Stimulated activated naive CD8-positive, alpha-beta T cell treated with anti-CD3 and anti-CD28 coated beads, Interleukin-15, amount 100 ng/mL, for 72 hours (primary cell): Measurements from ENCODE around the gene SUFU.

Source experiments
- ATAC-seq: fragments of 150-1000 bp; cut with Tn5 transposase; 2 replicates; pipeline ENCODE4 v1.10.0; 2021; ENCODE audit warnings: mild to moderate bottlenecking, moderate library complexity
- DNase-seq, 2 donors: peaks; one replicate each; pipeline ENCODE4 v3.0.0; 2021 to 2022
- H3K27ac Mint-ChIP-seq, 2 donors: one replicate each; pipeline ENCODE4 v1.8.0; 2022; ENCODE audit warnings: mild to moderate bottlenecking in 2 of 2, mixed read lengths in 2 of 2, moderate library complexity in 2 of 2
- H3K27me3 Mint-ChIP-seq: one replicate; pipeline ENCODE4 v1.8.0; 2022; ENCODE audit warnings: mixed read lengths
- H3K4me1 Mint-ChIP-seq: one replicate; pipeline ENCODE4 v1.8.0; 2022; ENCODE audit warnings: mild to moderate bottlenecking, mixed read lengths
- H3K4me3 Mint-ChIP-seq, 2 donors: one replicate each; pipeline ENCODE4 v1.8.0; 2022; ENCODE audit warnings: mild to moderate bottlenecking in 2 of 2, mixed read lengths in 2 of 2, moderate library complexity in 1 of 2
- H3K9me3 Mint-ChIP-seq, 2 donors: one replicate each; pipeline ENCODE4 v1.8.0; 2022; ENCODE audit warnings: mixed read lengths in 2 of 2

SUFU gene

GRCh38 chr10:102546606-102547320, 43.0 kb downstream of the SUFU start:
- ATAC-seq, result no peak
- no peaks in the 10 kb centered on the region for H3K27me3 Mint-ChIP-seq

GRCh38 chr10:102549549-102549948, 45.8 kb downstream of the SUFU start:
- no peaks in the 10 kb centered on the region for H3K9me3 Mint-ChIP-seq
- H3K27me3 Mint-ChIP-seq, result no peaks in the 10 kb centered on the region
- DNase-seq (no peak), ATAC-seq (no peak)
- no peaks in the 10 kb centered on the region for H3K4me1 Mint-ChIP-seq
- no peak overlapping the region for H3K4me3 Mint-ChIP-seq
- no peak overlapping the region for H3K27ac Mint-ChIP-seq

More at GRCh38 chr10:102546606-102547320, 43.0 kb downstream of the SUFU start:
- no peak overlapping the region for H3K27ac Mint-ChIP-seq
- H3K4me1 Mint-ChIP-seq, result peaks cover 8% of the 10 kb centered on the region
- no peak overlapping the region for H3K4me3 Mint-ChIP-seq
- DNase-seq, result no peak
- no peaks in the 10 kb centered on the region for H3K9me3 Mint-ChIP-seq

GRCh38 chr10:102550636-102551210, 47.0 kb downstream of the SUFU start:
- no peak overlapping the region for H3K27ac Mint-ChIP-seq
- H3K27me3 Mint-ChIP-seq, result no peaks in the 10 kb centered on the region
- DNase-seq (no peak), ATAC-seq (no peak)
- no peaks in the 10 kb centered on the region for H3K4me1 Mint-ChIP-seq
- no peak overlapping the region for H3K4me3 Mint-ChIP-seq
- no peaks in the 10 kb centered on the region for H3K9me3 Mint-ChIP-seq

GRCh38 chr10:102552533-102552932, 48.8 kb downstream of the SUFU start:
- no peak for DNase-seq
- no peaks in the 10 kb centered on the region for H3K9me3 Mint-ChIP-seq
- no peak overlapping the region for H3K4me3 Mint-ChIP-seq
- no peaks in the 10 kb centered on the region for H3K4me1 Mint-ChIP-seq
- no peaks in the 10 kb centered on the region for H3K27me3 Mint-ChIP-seq
- ATAC-seq, result no peak
- H3K27ac Mint-ChIP-seq, result peak overlapping the region in 1 of 2 donors; percentile 48

GRCh38 chr10:102553771-102554170, 50.0 kb downstream of the SUFU start:
- Mint-ChIP-seq H3K27me3 (no peaks in the 10 kb centered on the region), H3K27ac (no peak overlapping the region), H3K9me3 (no peaks in the 10 kb centered on the region), H3K4me3 (no peak overlapping the region), H3K4me1 (no peaks in the 10 kb centered on the region)
- no peak for DNase-seq
- no peak for ATAC-seq

GRCh38 chr10:102554531-102554930, 50.8 kb downstream of the SUFU start:
- ATAC-seq (no peak), DNase-seq (no peak)
- no peaks in the 10 kb centered on the region for H3K9me3 Mint-ChIP-seq
- no peaks in the 10 kb centered on the region for H3K27me3 Mint-ChIP-seq
- H3K27ac Mint-ChIP-seq, result no peak overlapping the region
- no peaks in the 10 kb centered on the region for H3K4me1 Mint-ChIP-seq
- H3K4me3 Mint-ChIP-seq, result no peak overlapping the region

- Mint-ChIP-seq H3K9me3 (no peaks in the 10 kb centered on the region), H3K4me1 (no peaks in the 10 kb centered on the region), H3K27me3 (no peaks in the 10 kb centered on the region), H3K4me3 (no peak overlapping the region), H3K27ac (no peak overlapping the region)
- DNase-seq (no peak), ATAC-seq (no peak)
Observed at GRCh38 chr10:102555781-102556328, 52.1 kb downstream of the SUFU start.

- DNase-seq, result no peak
- Mint-ChIP-seq H3K4me1 (no peaks in the 10 kb centered on the region), H3K9me3 (no peaks in the 10 kb centered on the region), H3K27me3 (no peaks in the 10 kb centered on the region), H3K27ac (no peak overlapping the region), H3K4me3 (no peak overlapping the region)
- no peak for ATAC-seq
Observed at GRCh38 chr10:102557569-102557968, 53.8 kb downstream of the SUFU start.

GRCh38 chr10:102559764-102560163, 56.0 kb downstream of the SUFU start:
- no peaks in the 10 kb centered on the region for H3K27me3 Mint-ChIP-seq
- no peak for ATAC-seq
- no peak overlapping the region for H3K27ac Mint-ChIP-seq

GRCh38 chr10:102564209-102564834, 60.5 kb downstream of the SUFU start:
- no peak overlapping the region for H3K27ac Mint-ChIP-seq
- no peaks in the 10 kb centered on the region for H3K9me3 Mint-ChIP-seq
- H3K4me3 Mint-ChIP-seq, result no peak overlapping the region
- no peak for ATAC-seq
- H3K4me1 Mint-ChIP-seq, result peaks cover 5% of the 10 kb centered on the region
- no peaks in the 10 kb centered on the region for H3K27me3 Mint-ChIP-seq
- DNase-seq, result no peak

More at GRCh38 chr10:102559764-102560163, 56.0 kb downstream of the SUFU start:
- Mint-ChIP-seq H3K9me3 (no peaks in the 10 kb centered on the region), H3K4me3 (no peak overlapping the region), H3K4me1 (peaks cover 5% of the 10 kb centered on the region)
- DNase-seq, result no peak

- no peaks in the 10 kb centered on the region for H3K27me3 Mint-ChIP-seq
- H3K4me3 Mint-ChIP-seq, result no peak overlapping the region
- DNase-seq (no peak), ATAC-seq (no peak)
- peak overlapping the region in 1 of 2 donors; percentile 42 for H3K27ac Mint-ChIP-seq
- no peaks in the 10 kb centered on the region for H3K9me3 Mint-ChIP-seq
- peaks cover 5% of the 10 kb centered on the region for H3K4me1 Mint-ChIP-seq
Observed at GRCh38 chr10:102565793-102566192, 62.0 kb downstream of the SUFU start.

GRCh38 chr10:102578782-102579181, 75.0 kb downstream of the SUFU start:
- Mint-ChIP-seq H3K4me3 (no peak overlapping the region), H3K4me1 (peaks cover 12% of the 10 kb centered on the region), H3K27me3 (no peaks in the 10 kb centered on the region), H3K27ac (peak overlapping the region in 1 of 2 donors; percentile 7), H3K9me3 (no peaks in the 10 kb centered on the region)
- ATAC-seq (no peak), DNase-seq (no peak)

GRCh38 chr10:102579328-102579727, 75.6 kb downstream of the SUFU start:
- no peaks in the 10 kb centered on the region for H3K27me3 Mint-ChIP-seq
- H3K27ac Mint-ChIP-seq, result no peak overlapping the region
- H3K4me1 Mint-ChIP-seq, result peaks cover 12% of the 10 kb centered on the region
- DNase-seq, result no peak
- H3K4me3 Mint-ChIP-seq, result no peak overlapping the region
- H3K9me3 Mint-ChIP-seq, result no peaks in the 10 kb centered on the region
- ATAC-seq, result no peak

- ATAC-seq, result no peak
- no peak for DNase-seq
- no peaks in the 10 kb centered on the region for H3K27me3 Mint-ChIP-seq
- H3K4me1 Mint-ChIP-seq, result peaks cover 12% of the 10 kb centered on the region
- peak overlapping the region in 1 of 2 donors; percentile 65 for H3K27ac Mint-ChIP-seq
- H3K9me3 Mint-ChIP-seq, result no peaks in the 10 kb centered on the region
- H3K4me3 Mint-ChIP-seq, result no peak overlapping the region
Observed at GRCh38 chr10:102580230-102580629, 76.5 kb downstream of the SUFU start.

- Mint-ChIP-seq H3K27me3 (no peaks in the 10 kb centered on the region), H3K9me3 (no peaks in the 10 kb centered on the region), H3K4me3 (no peak overlapping the region), H3K27ac (no peak overlapping the region), H3K4me1 (peaks cover 12% of the 10 kb centered on the region)
- no peak for DNase-seq
- ATAC-seq, result no peak
Observed at GRCh38 chr10:102581401-102581800, 77.6 kb downstream of the SUFU start.

- ATAC-seq, result no peak
- no peak overlapping the region for H3K4me3 Mint-ChIP-seq
- H3K9me3 Mint-ChIP-seq, result no peaks in the 10 kb centered on the region
- H3K27ac Mint-ChIP-seq, result no peak overlapping the region
- H3K4me1 Mint-ChIP-seq, result peaks cover 12% of the 10 kb centered on the region
- no peaks in the 10 kb centered on the region for H3K27me3 Mint-ChIP-seq
- DNase-seq, result no peak
Observed at GRCh38 chr10:102581981-102582580, 78.3 kb downstream of the SUFU start.
